ENCODE results near the gene AKAP8L.

GRCh38 chr19:15337202-15337601 is 81.6 kb downstream of the AKAP8L start:
- TF ChIP-seq, protein P1, sequence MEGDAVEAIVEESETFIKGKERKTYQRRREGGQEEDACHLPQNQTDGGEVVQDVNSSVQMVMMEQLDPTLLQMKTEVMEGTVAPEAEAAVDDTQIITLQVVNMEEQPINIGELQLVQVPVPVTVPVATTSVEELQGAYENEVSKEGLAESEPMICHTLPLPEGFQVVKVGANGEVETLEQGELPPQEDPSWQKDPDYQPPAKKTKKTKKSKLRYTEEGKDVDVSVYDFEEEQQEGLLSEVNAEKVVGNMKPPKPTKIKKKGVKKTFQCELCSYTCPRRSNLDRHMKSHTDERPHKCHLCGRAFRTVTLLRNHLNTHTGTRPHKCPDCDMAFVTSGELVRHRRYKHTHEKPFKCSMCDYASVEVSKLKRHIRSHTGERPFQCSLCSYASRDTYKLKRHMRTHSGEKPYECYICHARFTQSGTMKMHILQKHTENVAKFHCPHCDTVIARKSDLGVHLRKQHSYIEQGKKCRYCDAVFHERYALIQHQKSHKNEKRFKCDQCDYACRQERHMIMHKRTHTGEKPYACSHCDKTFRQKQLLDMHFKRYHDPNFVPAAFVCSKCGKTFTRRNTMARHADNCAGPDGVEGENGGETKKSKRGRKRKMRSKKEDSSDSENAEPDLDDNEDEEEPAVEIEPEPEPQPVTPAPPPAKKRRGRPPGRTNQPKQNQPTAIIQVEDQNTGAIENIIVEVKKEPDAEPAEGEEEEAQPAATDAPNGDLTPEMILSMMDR (IDR thresholded peaks at IDR 0.05 in 8 of 11, conservative IDR thresholded peaks at IDR 0.05 in 3 of 11): no peak
- no peak for TF ChIP-seq POLR2AphosphoS5 (IDR thresholded peaks at IDR 0.05)

All from spleen (tissue), 7 donors.